ENCODE measurements around the gene CROCC.

The CROCC gene

DNA sequence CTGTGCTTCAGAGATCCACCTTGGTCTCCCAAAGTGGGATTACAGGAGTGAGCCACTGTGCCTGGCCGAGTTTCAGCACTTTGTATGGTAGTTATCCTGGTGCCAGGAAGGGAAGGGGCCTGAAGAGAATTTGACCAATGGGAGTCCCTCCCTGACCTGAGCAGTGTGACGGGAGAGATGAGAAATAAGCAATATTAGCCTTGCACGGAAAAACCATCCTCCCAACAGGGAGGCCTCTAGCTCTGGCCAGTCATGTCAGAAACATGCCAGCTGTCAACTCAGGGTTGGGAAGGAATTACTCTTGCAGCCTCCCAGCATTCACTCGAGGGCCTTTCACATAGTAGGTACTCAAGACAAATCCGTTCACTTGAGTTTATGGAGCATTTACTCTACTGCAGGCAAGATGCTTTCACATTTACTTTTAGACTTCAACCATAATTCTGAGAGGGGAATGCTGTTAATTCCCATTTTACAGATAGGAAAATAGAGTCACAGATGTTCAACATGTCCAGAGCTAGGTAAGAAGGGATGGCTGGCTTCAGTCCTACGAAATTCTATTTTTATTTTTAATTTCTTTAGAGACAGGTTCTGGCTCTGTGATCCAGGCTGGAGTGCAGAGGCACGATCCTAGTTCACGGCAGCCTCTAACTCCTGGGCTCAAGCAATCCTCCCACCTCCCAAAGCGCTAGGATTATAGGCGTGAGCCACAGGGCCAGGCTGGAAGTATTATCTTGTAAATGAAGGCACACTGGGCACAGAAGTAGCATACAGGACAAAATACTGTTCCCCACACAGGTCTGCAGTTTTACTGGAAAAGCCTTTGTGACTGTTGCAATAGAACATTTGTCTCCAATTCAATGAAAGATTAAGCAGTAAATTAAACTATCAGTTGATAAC is 93.2 kb downstream of the CROCC start:
- DNase-seq, result no peak

- DNase-seq, result no peak
Measured at GRCh38 chr1:17016317-17016661, 94.6 kb downstream of the CROCC start.

- no peak for DNase-seq
Measured at GRCh38 chr1:17017435-17017834, 95.7 kb downstream of the CROCC start.

DNA sequence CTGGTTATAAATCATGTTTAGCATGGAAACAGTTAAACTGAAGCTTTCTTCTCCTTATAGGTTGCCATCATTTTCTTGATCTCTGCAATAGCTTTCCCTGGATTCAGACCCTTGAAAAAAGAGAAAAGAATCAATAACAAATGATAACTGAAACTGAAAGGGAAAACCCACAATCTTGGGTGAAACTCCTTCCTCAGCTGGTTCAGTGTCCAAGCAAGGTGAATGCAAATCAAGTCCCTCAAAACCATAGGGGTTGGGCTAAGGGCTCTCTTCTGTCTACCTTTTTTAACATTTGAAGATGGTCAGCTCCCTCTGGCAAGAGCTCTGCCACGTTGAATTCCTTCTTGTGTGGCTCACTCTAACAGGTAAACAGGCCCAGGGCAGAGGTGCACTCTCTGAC is 97.1 kb downstream of the CROCC start:
- no peak for DNase-seq

DNA sequence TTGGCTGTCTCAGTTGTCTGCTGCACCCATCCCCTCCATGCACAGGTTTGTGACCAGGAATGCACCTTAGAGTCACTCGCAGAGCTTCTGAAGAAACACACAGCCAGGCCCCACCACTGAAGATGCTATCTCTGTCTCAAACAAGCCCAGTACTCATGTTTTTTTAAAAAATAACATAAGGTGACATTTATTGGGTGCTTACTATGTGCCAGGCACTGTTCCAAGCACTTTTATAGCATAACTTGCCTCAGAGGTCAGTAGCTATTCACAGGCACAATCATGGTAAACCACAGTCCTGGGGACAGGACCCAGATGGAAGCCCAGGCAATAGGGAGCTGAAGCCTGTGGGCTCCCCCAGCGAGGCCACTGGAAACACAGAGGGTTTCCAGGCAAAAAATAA is 98.8 kb downstream of the CROCC start:
- DNase-seq, result no peak

DNA sequence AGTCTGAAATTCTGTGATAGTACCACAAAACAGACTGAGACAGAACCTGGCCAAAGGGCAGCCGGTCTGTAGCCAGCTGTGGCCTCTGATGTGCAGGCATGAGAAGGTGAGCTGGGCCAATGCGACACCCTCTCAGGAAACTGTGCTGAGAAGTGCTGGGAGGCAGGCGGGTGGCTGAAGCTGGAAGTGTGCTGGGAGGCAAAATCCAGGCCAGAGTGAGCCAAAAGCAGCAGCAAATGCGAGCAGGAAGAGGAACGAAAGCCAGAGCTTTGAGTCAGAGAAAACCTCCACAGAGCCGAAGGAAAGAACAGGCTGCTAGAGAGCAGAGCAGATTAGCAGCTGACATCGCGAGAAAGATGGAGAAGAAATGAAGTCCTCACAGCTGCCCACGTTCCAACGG is 100.2 kb downstream of the CROCC start:
- DNase-seq, result no peak
